GM21360 (cell line): ENCODE results near the gene ADAMTS19.
A peak's percentile ranks its signal among the peaks of the same experiment; 100 is the strongest.
"Not testable (repeated sequence)": the region's sequence is repeated elsewhere in the genome, so short reads cannot be mapped to it uniquely, and the experiment has no call there.

Experiments used
- ATAC-seq: cut with Tn5 transposase; IDR thresholded peaks from one replicate; pipeline ENCODE4 v1.9.1; 2021; ENCODE audit warnings: mild to moderate bottlenecking, moderate library complexity; ENCODE audit not compliant: unreplicated experiment

Gene ADAMTS19, protein sequence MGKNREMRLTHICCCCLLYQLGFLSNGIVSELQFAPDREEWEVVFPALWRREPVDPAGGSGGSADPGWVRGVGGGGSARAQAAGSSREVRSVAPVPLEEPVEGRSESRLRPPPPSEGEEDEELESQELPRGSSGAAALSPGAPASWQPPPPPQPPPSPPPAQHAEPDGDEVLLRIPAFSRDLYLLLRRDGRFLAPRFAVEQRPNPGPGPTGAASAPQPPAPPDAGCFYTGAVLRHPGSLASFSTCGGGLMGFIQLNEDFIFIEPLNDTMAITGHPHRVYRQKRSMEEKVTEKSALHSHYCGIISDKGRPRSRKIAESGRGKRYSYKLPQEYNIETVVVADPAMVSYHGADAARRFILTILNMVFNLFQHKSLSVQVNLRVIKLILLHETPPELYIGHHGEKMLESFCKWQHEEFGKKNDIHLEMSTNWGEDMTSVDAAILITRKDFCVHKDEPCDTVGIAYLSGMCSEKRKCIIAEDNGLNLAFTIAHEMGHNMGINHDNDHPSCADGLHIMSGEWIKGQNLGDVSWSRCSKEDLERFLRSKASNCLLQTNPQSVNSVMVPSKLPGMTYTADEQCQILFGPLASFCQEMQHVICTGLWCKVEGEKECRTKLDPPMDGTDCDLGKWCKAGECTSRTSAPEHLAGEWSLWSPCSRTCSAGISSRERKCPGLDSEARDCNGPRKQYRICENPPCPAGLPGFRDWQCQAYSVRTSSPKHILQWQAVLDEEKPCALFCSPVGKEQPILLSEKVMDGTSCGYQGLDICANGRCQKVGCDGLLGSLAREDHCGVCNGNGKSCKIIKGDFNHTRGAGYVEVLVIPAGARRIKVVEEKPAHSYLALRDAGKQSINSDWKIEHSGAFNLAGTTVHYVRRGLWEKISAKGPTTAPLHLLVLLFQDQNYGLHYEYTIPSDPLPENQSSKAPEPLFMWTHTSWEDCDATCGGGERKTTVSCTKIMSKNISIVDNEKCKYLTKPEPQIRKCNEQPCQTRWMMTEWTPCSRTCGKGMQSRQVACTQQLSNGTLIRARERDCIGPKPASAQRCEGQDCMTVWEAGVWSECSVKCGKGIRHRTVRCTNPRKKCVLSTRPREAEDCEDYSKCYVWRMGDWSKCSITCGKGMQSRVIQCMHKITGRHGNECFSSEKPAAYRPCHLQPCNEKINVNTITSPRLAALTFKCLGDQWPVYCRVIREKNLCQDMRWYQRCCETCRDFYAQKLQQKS

DNA sequence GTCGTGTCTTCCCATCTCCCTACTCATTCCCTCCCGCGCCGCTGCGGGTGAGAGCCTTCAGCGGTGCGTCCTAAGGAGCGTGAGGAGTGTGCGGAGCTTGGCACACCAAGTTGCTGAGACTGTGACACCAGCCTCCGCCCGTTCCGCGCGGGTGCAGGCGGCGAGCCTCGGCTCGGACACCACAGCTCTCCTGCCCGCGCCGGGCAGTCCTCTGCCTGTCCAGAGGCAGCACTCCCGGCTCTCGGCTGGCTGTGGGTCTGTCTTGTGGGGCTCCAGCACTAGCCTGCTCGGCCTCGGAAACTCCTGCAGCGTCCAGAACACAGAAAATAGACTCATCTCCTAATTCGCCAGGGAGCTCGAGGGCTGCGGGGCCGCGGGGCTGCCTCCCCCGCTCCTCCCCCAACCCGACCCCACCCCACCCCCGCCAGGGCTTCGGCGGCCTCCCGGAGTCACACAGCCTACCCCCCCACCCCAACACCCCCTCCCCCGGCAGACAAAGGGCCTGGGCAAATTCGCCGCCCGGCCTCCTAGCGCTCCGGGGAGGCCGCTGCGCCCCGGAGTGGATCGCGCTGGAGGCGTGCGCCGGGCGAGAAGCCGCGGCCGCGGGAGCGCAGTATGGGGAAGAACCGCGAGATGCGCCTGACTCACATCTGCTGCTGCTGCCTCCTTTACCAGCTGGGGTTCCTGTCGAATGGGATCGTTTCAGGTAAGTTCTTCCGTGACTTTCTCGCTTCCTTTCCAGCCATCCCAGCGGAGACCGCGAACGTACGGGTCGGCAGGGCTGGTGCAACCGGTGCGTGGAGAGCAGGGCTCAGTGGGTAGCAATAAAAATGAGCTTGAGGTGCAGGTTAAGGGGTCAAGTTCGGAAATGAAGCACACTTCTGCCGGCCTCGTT, at the start of gene ADAMTS19:
Gene ADAMTS19 (plus strand): TSS at position 522 of the 895 bp plus-strand sequence. CDS start 94 bp downstream, at position 616.
- ATAC-seq, result peak; percentile 67

- no peak for ATAC-seq
These were observed 49.6 kb upstream of the ADAMTS19 start for GRCh38 chr5:129410488-129410887.

- ATAC-seq, result no peak
These were observed 47.4 kb upstream of the ADAMTS19 start for GRCh38 chr5:129412721-129413120.

- no peak for ATAC-seq
These were observed 46.5 kb upstream of the ADAMTS19 start for GRCh38 chr5:129413570-129413969.

- no peak for ATAC-seq
These were observed 40.8 kb upstream of the ADAMTS19 start for GRCh38 chr5:129419292-129419691.

GRCh38 chr5:129425031-129425430, 35.1 kb upstream of the ADAMTS19 start:
- no peak for ATAC-seq

GRCh38 chr5:129426071-129426470, 34.0 kb upstream of the ADAMTS19 start:
- ATAC-seq, result no peak

DNA sequence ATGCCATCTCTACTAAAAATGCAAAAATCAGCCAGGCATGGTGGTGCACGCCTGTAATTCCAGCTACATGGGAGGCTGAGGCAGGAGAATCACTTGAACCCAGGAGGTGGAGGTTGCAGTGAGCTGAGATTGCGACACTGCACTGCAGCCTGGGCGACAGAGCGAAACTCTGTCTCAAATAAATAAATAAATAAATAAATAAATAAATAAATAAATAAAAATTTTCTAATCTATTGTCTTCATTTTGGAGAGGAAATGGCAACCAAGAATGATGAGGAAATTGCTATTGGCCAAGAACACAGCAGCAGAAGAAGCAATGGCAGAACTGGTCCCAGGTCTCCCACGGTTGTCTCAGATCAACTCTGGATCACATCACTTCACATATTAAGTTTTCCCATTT, 31.5 kb upstream of the ADAMTS19 start:
- ATAC-seq, result not testable (repeated sequence)

DNA sequence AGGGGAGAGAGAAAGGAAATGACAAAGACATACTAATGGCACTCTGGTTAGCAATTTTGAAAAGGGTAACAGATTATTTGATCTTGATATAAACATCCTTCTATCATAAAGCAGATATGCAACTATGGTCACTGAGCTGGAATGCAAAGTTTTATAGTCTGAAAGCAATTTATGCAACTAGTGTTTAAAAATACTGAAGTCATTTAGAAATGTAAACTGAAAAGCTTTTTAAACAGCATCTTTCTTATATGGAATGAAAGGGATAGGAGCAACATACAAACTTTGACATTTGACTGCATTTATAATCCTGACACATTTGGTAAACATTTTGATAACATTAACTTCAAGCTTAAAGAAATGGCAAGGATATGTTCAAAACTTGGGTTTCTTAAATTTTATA, 28.7 kb upstream of the ADAMTS19 start:
- no peak for ATAC-seq

- no peak for ATAC-seq
These were observed 21.8 kb upstream of the ADAMTS19 start for GRCh38 chr5:129438322-129438721.

GRCh38 chr5:129440424-129440823, 19.7 kb upstream of the ADAMTS19 start:
- no peak for ATAC-seq

DNA sequence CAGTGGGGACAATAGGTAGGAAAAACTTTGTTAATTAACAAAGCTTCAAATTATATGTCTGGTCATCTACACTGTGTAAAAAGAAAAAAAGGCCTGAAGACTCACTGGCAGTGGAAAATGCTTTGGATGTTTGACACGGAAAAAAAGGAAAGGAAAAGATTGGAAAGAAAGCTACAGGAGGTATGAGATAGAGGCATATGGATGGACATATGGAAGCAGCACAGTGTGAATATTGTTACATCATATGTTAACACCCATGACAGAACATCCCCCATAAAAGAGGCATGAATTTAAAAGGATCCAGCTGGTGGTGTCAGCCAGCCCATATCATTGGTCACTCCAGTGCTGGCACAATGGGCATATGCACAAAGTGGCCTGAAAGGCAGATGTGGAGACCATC, 19.0 kb upstream of the ADAMTS19 start:
- no peak for ATAC-seq

- ATAC-seq, result no peak
These were observed 14.7 kb upstream of the ADAMTS19 start for GRCh38 chr5:129445379-129445778.

- no peak for ATAC-seq
These were observed 12.1 kb upstream of the ADAMTS19 start for GRCh38 chr5:129447968-129448367.

- no peak for ATAC-seq
These were observed 11.4 kb upstream of the ADAMTS19 start for GRCh38 chr5:129448654-129449053.

DNA sequence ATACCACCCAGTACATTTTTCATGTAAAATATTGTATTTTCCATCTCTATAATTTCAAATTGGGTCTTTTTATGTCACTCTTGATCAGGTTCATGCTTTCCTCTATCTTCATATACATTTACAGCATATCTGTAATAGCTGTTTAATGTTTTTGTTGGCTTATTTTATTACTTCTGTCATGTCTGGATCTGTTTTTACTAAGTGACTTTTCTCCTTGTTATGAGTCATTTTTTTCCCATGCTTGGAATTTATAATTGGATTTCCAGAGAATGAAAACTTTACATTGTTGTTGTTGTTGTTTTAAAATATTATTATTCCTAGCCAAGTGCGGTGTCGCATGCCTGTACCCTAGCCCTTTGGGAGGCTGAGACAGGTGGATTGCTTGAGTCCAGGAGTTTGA, 5.6 kb upstream of the ADAMTS19 start:
- no peak for ATAC-seq

- ATAC-seq, result no peak
These were observed 685 bp upstream of the ADAMTS19 start for GRCh38 chr5:129459450-129459776.

DNA sequence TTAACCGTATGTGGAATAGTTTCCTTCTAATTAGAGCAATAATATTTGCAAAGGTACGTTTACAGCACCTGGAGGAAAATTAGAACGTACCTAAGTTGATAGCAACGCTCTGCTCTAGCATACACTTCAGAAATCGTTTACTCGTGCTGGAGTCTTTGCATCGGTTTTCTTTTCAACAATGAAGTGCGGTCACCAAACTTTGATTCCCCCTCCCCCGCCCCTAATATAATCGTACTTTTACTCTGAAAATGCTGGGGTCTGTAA, 506 bp downstream of the ADAMTS19 start:
- no peak for ATAC-seq

DNA sequence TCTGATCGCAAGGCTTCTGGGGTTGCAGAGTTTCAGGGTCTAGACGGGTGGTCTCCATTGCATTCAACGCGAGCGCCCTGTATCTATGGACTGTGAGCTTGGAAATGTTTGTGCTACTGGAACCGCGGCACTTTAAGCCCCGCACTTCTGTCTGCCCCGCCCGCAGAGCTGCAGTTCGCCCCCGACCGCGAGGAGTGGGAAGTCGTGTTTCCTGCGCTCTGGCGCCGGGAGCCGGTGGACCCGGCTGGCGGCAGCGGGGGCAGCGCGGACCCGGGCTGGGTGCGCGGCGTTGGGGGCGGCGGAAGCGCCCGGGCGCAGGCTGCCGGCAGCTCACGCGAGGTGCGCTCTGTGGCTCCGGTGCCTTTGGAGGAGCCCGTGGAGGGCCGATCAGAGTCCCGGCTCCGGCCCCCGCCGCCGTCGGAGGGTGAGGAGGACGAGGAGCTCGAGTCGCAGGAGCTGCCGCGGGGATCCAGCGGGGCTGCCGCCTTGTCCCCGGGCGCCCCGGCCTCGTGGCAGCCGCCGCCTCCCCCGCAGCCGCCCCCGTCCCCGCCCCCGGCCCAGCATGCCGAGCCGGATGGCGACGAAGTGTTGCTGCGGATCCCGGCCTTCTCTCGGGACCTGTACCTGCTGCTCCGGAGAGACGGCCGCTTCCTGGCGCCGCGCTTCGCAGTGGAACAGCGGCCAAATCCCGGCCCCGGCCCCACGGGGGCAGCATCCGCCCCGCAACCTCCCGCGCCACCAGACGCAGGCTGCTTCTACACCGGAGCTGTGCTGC, 1.0 kb downstream of the ADAMTS19 start:
- peak; percentile 50 for ATAC-seq
